Skeletal muscle satellite cell (primary cell): ENCODE measurements around the gene DHFR.
"Not testable (repeated sequence)": the region's sequence is repeated elsewhere in the genome, so short reads cannot be mapped to it uniquely, and the experiment has no call there.

Experiments
- H3K27me3 ChIP-seq: 2 replicates; pipeline ENCODE4 v1.7.0; 2013; ENCODE audit warnings: low read length; ENCODE audit not compliant: control insufficient read depth, insufficient read depth
- H3K36me3 ChIP-seq: 2 replicates; pipeline ENCODE4 v1.7.0; 2013; ENCODE audit warnings: mild to moderate bottlenecking, control low read depth, low read length; ENCODE audit not compliant: insufficient read depth
- H3K4me1 ChIP-seq: 2 replicates; pipeline ENCODE4 v1.7.0; 2013; ENCODE audit warnings: low read length; ENCODE audit not compliant: control insufficient read depth, insufficient read depth
- H3K4me2 ChIP-seq: 2 replicates; pipeline ENCODE4 v1.7.0; 2013; ENCODE audit warnings: mild to moderate bottlenecking, low read length
- H3K4me3 ChIP-seq: 2 replicates; pipeline ENCODE4 v1.7.0; 2013; ENCODE audit warnings: low read length
- H3K9ac ChIP-seq: 2 replicates; pipeline ENCODE4 v1.7.0; 2013; ENCODE audit warnings: mild to moderate bottlenecking, low read depth, low read length, moderate library complexity
- H3K9me3 ChIP-seq: replicated peaks from 2 replicates; pipeline ENCODE4 v1.7.0; 2013; ENCODE audit warnings: mild to moderate bottlenecking, control low read depth, low read length

DHFR gene

GRCh38 chr5:80686757-80687156 lies 32.0 kb upstream of the DHFR start:
- Histone ChIP-seq H3K4me3 (no peak overlapping the region), H3K36me3 (no peaks in the 10 kb centered on the region), H3K9me3 (no peaks in the 10 kb centered on the region), H3K4me1 (no peaks in the 10 kb centered on the region), H3K4me2 (no peak overlapping the region), H3K9ac (no peak overlapping the region), H3K27me3 (no peaks in the 10 kb centered on the region)

DNA sequence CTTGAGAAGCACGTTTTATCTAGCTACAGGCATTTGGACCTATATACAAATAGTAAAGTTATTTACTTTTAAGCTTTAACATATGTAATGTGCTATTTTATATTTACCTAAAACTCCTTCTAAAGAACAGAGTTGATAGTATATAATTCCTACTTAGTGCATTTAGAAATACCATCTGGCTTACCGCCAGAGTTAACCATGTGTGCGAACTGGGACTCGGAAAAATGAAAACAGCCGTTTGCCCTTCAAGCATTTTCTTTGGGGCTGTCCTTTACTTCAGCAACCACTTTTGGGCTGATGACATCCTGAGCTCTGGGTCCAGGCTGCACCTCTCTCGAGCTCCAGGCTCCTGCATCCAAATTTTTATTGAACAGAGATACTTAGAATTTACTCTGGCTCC lies 21.9 kb upstream of the DHFR start:
- no peaks in the 10 kb centered on the region for H3K27me3 ChIP-seq
- H3K4me2 ChIP-seq: no peak overlapping the region
- no peak overlapping the region for H3K9ac ChIP-seq
- H3K4me3 ChIP-seq: no peak overlapping the region
- no peaks in the 10 kb centered on the region for H3K9me3 ChIP-seq
- peaks cover 34% of the 10 kb centered on the region for H3K36me3 ChIP-seq
- H3K4me1 ChIP-seq: no peaks in the 10 kb centered on the region

- H3K9me3 ChIP-seq: no peaks in the 10 kb centered on the region
- H3K9ac ChIP-seq: no peak overlapping the region
- no peaks in the 10 kb centered on the region for H3K27me3 ChIP-seq
- no peak overlapping the region for H3K4me2 ChIP-seq
- peaks cover 38% of the 10 kb centered on the region for H3K36me3 ChIP-seq
- H3K4me3 ChIP-seq: no peak overlapping the region
- no peaks in the 10 kb centered on the region for H3K4me1 ChIP-seq
Observed at GRCh38 chr5:80672140-80672736, 17.5 kb upstream of the DHFR start.

DNA sequence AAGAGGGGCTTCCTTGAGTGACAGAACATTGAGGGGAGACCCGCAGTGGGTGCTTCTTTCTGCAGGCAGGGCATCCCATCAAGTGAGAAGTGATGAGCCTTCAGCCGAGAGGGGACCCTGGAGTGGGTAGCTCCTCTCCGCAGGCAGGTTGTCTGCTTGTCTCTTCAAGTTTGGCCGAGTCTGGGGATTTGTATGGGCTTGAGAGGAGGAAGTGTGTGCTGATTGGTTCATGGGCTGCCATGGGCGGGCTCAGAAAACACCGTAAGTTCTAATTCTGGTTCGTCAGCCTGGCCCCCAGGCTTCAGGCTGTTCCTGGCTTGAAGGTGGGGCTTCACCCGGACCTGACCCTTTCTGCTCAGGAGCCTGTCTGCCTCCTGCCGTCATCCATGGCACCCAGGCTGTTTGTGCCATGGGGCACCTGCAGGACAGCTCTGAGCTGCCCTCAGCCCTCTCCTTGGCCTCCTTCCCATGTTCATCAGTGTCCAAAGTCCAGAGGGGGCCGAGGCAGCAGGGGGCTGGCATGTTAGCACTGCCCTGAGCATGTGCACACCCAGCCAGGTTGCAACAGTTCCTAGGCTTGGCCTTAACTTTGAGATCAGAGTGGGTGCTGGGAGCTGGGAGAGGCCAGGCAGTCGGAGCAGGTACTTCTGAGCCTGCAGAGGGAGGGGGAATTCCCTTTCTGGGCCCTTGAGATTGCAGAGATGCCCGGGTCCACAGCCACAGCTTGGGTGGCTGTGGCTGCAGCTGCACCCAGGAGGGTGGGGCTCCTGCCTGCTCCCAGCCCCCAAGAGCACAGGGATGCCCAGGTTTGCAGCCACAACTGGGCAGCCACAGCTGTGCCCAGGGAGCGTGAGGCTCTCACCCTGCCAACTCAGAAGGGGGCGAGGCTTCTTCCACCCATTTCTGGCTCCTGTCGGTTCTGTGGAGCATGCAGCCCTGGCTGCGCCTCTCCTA lies 13.5 kb upstream of the DHFR start:
- Histone ChIP-seq H3K27me3 (no peaks in the 10 kb centered on the region), H3K4me1 (no peaks in the 10 kb centered on the region), H3K4me2 (no peak overlapping the region), H3K9ac (no peak overlapping the region), H3K9me3 (no peaks in the 10 kb centered on the region), H3K36me3 (peaks cover 29% of the 10 kb centered on the region), H3K4me3 (no peak overlapping the region)

- no peaks in the 10 kb centered on the region for H3K9me3 ChIP-seq
- H3K4me3 ChIP-seq: no peak overlapping the region
- H3K4me1 ChIP-seq: no peaks in the 10 kb centered on the region
- no peaks in the 10 kb centered on the region for H3K27me3 ChIP-seq
- peaks cover 28% of the 10 kb centered on the region for H3K36me3 ChIP-seq
- H3K9ac ChIP-seq: no peak overlapping the region
- no peak overlapping the region for H3K4me2 ChIP-seq
Observed at GRCh38 chr5:80667384-80667783, 12.6 kb upstream of the DHFR start.

DNA sequence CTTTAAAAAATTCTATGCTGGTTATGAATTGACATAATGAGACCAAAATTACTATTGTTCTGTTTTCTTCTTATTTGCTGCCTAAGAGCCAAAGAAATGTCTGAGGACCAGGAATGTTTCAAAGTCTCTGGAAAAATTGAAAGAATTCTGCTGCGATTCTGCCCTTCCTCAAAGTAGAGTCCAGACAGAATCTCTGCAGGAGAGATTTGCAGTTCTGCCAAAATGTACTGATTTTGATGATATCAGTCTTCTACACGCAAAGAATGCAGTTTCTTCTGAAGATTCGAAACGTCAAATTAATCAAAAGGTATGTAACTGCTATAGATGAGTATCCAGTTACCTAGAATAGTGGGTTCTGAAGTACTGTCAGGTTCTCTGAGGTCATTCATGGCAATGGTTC lies 10.3 kb upstream of the DHFR start:
- H3K27me3 ChIP-seq: no peaks in the 10 kb centered on the region
- no peaks in the 10 kb centered on the region for H3K9me3 ChIP-seq
- peaks cover 22% of the 10 kb centered on the region for H3K36me3 ChIP-seq
- H3K9ac ChIP-seq: no peak overlapping the region
- no peak overlapping the region for H3K4me3 ChIP-seq
- H3K4me1 ChIP-seq: no peaks in the 10 kb centered on the region
- H3K4me2 ChIP-seq: no peak overlapping the region

GRCh38 chr5:80662108-80662507 lies 7.3 kb upstream of the DHFR start:
- Histone ChIP-seq H3K4me1 (peaks cover 8% of the 10 kb centered on the region), H3K9me3 (no peaks in the 10 kb centered on the region), H3K27me3 (no peaks in the 10 kb centered on the region), H3K4me3 (no peak overlapping the region), H3K9ac (no peak overlapping the region), H3K4me2 (no peak overlapping the region), H3K36me3 (peaks cover 27% of the 10 kb centered on the region)

DNA sequence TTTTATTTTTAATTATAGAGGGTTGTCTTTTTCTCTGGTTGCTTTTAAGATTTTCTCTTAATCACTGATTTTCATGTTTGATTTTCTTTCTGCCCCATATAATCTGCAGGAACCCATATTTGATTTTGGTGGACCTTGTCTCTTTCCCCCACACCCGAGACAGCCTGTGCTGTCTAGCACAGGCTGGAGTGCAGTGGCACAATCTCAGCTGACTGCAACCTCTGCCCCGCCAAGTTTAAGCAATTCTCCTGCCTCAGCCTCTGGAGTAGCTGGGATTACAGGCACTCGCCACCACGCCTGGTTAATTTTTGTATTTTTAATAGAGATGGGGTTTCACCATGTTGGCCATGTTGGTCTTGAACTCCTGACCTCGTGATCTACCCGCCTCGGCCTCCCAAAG lies 5.9 kb upstream of the DHFR start:
- Histone ChIP-seq H3K36me3 (peaks cover 27% of the 10 kb centered on the region), H3K4me1 (peaks cover 12% of the 10 kb centered on the region)
- not testable (repeated sequence) for H3K4me3 ChIP-seq, H3K9me3 ChIP-seq, H3K9ac ChIP-seq, H3K4me2 ChIP-seq, H3K27me3 ChIP-seq

DNA sequence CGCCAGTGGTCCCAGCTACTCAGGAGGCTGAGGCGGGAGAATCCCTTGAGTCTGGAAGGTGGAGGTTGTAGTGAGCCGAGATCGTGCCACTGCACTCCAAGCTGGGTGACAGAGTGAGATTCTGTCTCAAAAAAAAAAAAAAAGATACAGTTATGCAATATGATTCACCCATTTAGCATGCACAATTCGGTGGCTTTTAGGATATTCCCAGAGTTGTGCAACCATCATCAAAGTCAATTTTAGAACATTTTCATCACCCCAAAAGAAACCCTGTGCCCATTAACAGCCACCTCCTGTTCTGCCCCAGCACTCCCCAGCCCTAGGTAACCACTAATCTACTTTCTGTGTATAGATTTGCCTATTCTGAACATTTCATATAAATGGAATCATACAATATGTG lies 4.3 kb upstream of the DHFR start:
- Histone ChIP-seq H3K4me1 (peaks cover 16% of the 10 kb centered on the region), H3K9me3 (no peaks in the 10 kb centered on the region), H3K4me2 (peak overlapping the region; percentile 17), H3K27me3 (no peaks in the 10 kb centered on the region), H3K36me3 (peaks cover 20% of the 10 kb centered on the region), H3K4me3 (no peak overlapping the region), H3K9ac (no peak overlapping the region)

DNA sequence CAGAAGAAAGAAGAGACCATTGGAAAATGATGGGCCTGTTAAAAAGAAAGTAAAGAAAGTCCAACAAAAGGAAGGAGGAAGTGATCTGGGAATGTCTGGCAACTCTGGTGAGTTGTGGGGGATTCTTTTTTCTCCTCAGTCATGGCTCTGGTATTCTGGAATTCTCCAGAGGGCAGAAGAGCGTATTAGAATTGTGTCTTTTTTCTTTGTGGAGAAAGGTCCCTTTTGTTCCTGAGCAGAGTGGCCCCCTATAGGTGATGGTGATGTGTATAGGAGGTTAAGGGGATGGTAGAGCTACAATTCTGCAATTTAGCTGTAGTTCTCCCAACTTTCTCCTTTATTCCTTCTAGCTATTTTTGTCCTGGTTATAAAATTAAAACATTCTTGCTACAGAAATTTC lies 1.6 kb upstream of the DHFR start:
- Histone ChIP-seq H3K36me3 (peaks cover 14% of the 10 kb centered on the region), H3K9ac (no peak overlapping the region), H3K4me2 (no peak overlapping the region), H3K4me3 (no peak overlapping the region), H3K27me3 (no peaks in the 10 kb centered on the region), H3K4me1 (peaks cover 26% of the 10 kb centered on the region), H3K9me3 (no peaks in the 10 kb centered on the region)

DNA sequence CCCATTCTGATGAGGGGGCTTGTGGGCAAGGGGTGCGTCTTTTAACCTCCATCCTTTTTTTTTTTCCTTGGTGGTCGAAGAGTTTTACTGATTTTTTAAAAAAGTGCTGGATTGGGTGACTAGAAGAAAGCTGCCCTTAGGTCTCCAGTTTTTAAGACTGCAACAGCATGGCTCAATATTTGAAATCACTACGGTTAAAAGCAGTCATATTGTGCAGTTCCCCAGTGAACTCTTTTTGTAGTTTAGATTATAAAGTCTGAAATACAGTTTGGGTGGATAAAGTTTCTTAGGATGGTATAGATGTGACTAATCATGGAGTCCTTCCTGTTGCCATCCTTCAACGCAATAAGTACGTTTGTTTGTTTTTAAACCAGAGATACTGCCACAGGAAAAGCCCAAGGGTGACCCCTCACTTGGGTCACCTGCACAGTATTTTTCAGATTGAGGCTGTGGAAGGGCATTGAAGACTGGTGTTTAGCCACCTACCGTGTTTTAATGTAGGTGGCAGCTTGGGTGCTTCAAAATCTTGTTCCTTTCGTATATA lies 520 bp upstream of the DHFR start:
- Histone ChIP-seq H3K9ac (peak overlapping the region; percentile 99), H3K4me1 (peaks cover 26% of the 10 kb centered on the region), H3K4me2 (peak overlapping the region; percentile 86), H3K36me3 (peaks cover 14% of the 10 kb centered on the region), H3K27me3 (no peaks in the 10 kb centered on the region), H3K4me3 (peak overlapping the region; percentile 97), H3K9me3 (no peaks in the 10 kb centered on the region)
